Activated CD8-positive, alpha-beta T cell treated with anti-CD3 and anti-CD28 coated beads for 36 hours (primary cell): ENCODE data around the gene MYDGF. TPM values are rescaled to one million over a fixed set of nuclear protein-coding genes. Genes with fewer than 3 reads are reported as not detected.

Source experiments
- ATAC-seq: fragments of 200-7000 bp; cut with Tn5 transposase; one replicate; pipeline ENCODE4 v1.10.0; 2021; ENCODE audit warnings: mild to moderate bottlenecking, moderate library complexity
- CTCF ChIA-PET: fragments of 350-600 bp; sonication (Branson Sonifier 250); formaldehyde crosslinking; loops from one replicate; lab custom pipeline; 2021; ENCODE audit warnings: antibody characterized with exemption; lab: Charles Lee
- POLR2A ChIA-PET: fragments of 350-600 bp; sonication (Branson Sonifier 250); formaldehyde crosslinking; loops from one replicate; lab custom pipeline; 2021; ENCODE audit warnings: antibody characterized with exemption; lab: Charles Lee
- DNase-seq: peaks from one replicate; pipeline ENCODE4 v3.0.0-alpha.2; 2020
- H3K27ac Mint-ChIP-seq: one replicate; pipeline ENCODE4 v1.8.0; 2021; ENCODE audit warnings: mild to moderate bottlenecking, mixed read lengths
- H3K27me3 Mint-ChIP-seq: one replicate; pipeline ENCODE4 v1.8.0; 2021; ENCODE audit warnings: mixed read lengths
- H3K36me3 Mint-ChIP-seq: one replicate; pipeline ENCODE4 v1.8.0; 2021; ENCODE audit warnings: low read depth, mixed read lengths
- H3K4me1 Mint-ChIP-seq: one replicate; pipeline ENCODE4 v1.8.0; 2021; ENCODE audit warnings: low read depth, mixed read lengths
- H3K4me3 Mint-ChIP-seq: one replicate; pipeline ENCODE4 v1.8.0; 2021; ENCODE audit warnings: mild to moderate bottlenecking, moderate library complexity, mixed read lengths
- H3K9me3 Mint-ChIP-seq: one replicate; pipeline ENCODE4 v1.8.0; 2021; ENCODE audit warnings: mixed read lengths
- CTCF ChIP-seq: fragments of 200-600 bp; IDR thresholded peaks from one replicate; pipeline ENCODE4 v1.8.0; 2022; ENCODE audit warnings: antibody characterized with exemption, mild to moderate bottlenecking
- intact Hi-C: fragments of 100-400 bp; cut with micrococcal nuclease; formaldehyde crosslinking; loops from one replicate; pipeline ENCODE4 v1.10.0; 2022
- total RNA-seq, 2 experiments: library from RNA; stranded (reverse); gene quantifications; one replicate each; pipeline ENCODE4 v1.2.3, GENCODE V29; 2021

MYDGF gene
- total RNA-seq, 2 experiments from 2014 or later = 58.3 to 62.1 TPM

DNA sequence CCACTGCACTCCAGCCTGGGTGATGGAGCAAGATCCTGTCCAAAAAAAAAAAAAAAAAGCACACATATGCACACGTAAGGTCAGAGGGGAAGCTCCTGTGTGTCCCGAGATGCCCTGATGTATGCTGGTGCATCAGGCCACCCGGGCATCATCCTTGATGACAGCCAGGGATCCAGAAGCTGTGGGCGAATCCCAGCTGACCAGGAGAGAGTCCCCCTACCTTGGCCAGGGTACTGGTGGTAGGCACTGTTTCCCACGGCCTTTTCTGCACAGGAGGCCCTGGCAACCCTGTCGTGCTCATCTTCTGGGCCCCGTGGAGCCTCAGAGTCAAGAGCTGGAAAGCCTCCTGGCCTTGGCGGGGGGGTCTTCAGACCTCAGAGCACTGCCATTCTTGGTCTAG is 14.0 kb downstream of the MYDGF start:
- intact Hi-C loops = no loop called here
- no peak overlapping the region for H3K27ac Mint-ChIP-seq
- peaks cover 25% of the 10 kb centered on the region for H3K36me3 Mint-ChIP-seq
- peaks cover under 1% of the 10 kb centered on the region for H3K4me1 Mint-ChIP-seq
- no peaks in the 10 kb centered on the region for H3K9me3 Mint-ChIP-seq
- DNase-seq (no peak), ATAC-seq (no peak)
- H3K27me3 Mint-ChIP-seq = no peaks in the 10 kb centered on the region
- H3K4me3 Mint-ChIP-seq = no peak overlapping the region
- ChIA-PET POLR2A (interaction anchor here (1.6 kb wide), 1 partner anchor 8 kb away, joined by 5 read pairs; no protein-coding TSS in a partner anchor), CTCF (interaction anchor here (2.1 kb wide), 1 partner anchor 20 kb away, joined by 6 read pairs; no protein-coding TSS in a partner anchor)
- no peak for TF ChIP-seq CTCF

DNA sequence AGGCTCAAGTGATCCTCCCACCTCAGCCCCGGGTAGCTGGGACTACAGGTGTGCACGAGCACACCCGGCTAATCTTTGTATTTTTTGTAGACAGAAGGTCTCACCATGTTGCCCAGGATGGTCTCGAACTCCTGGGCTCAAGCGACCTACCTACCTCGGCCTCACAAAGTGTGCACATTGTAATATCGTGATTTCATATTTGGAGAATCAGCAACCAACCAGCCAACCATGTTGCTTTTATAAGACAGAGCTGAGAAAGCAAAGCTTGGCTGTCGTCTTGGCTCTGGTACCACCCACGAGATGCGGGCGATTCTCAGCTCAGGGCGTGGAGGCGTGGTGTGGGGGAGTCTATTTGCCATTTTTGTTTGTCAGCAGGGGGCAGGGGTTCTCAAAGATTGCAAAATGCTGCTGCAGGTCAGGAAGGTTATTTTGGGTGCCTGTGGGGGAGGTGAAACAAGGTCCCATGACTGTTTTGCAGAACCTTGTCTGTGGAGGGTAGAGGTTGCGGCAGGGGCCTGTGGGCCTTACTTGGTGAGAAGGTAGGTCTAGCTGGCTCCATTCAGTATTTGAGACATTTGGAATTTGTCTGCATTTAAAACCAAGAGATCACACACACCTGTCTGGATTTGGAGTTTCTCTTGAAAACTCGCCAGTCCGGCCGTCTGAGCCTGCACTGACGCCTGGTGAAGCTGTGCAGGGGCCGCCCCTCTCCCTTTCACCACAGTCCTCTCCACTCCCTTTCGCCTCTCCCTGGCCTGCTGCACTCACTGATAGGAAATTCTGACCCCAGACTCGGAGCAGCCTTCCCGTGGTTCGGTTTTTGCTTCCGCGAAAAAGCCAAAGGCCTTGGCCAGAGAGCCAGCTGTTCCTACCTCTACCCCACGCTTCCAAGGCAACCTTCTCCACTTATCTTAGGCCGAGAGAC is 15.4 kb downstream of the MYDGF start:
- no peak overlapping the region for H3K4me3 Mint-ChIP-seq
- H3K9me3 Mint-ChIP-seq = no peaks in the 10 kb centered on the region
- CTCF ChIA-PET = interaction anchor here (0.6 to 2.1 kb wide), 2 partner anchors 18 to 61 kb away, joined by 3 to 6 read pairs; no protein-coding TSS in a partner anchor
- no peak for DNase-seq
- no peaks in the 10 kb centered on the region for H3K27me3 Mint-ChIP-seq
- intact Hi-C loops = no loop called here
- POLR2A ChIA-PET = interaction anchor here (0.9 to 1.6 kb wide), 4 partner anchors 10 to 669 kb away, joined by 3 to 5 read pairs (median 3); partner anchors contain the start of genes EEF2 and PLIN3
- peaks cover 21% of the 10 kb centered on the region for H3K36me3 Mint-ChIP-seq
- no peak for TF ChIP-seq CTCF
- H3K27ac Mint-ChIP-seq = peak overlapping the region; percentile 39
- no peak for ATAC-seq
- no peaks in the 10 kb centered on the region for H3K4me1 Mint-ChIP-seq

DNA sequence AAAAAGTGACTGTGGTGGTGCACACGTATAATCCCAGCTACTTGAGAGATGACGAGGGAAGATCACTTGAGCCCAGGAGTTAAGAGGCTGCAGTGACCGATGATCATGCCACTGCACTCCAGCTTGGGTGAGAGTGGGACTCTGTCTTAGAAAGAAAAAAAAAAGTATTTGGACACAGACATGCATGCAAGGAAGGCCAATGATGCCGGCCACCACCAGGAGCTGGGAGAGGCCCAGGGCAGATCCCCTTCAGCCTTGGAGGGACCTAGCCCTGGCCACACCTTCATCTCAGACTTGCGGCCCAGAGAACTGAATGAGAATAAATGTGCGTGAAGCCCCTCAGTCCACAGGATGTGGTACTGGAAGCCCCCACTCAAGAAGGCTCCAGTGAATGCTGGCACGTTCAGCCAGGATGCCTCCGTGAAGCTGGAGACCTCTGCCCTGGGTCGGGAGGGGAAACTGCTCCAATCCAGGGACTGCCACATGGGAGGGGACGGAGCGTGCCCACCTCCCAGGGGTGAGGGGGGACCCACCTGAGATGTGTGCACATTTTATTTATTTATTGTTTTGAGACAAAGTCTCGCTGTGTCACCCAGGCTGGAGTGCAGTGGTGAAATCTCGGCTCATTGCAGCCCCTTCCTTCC is 16.2 kb downstream of the MYDGF start:
- POLR2A ChIA-PET = interaction anchor here (0.9 kb wide), 2 partner anchors 14 to 214 kb away, joined by 3 read pairs; partner anchors contain the start of gene PLIN3

GRCh38 chr19:4652075-4652474 is 18.1 kb downstream of the MYDGF start:
- no peak for DNase-seq
- no peaks in the 10 kb centered on the region for H3K9me3 Mint-ChIP-seq
- no peak for ATAC-seq
- no peak overlapping the region for H3K4me3 Mint-ChIP-seq
- CTCF ChIA-PET = no interaction called here
- H3K36me3 Mint-ChIP-seq = peaks cover 9% of the 10 kb centered on the region
- no peak overlapping the region for H3K27ac Mint-ChIP-seq
- POLR2A ChIA-PET = no interaction called here
- intact Hi-C loops = no loop called here
- no peaks in the 10 kb centered on the region for H3K4me1 Mint-ChIP-seq
- TF ChIP-seq CTCF = no peak
- H3K27me3 Mint-ChIP-seq = no peaks in the 10 kb centered on the region

More for the DNA sequence above, 16.2 kb downstream of the MYDGF start:
- Mint-ChIP-seq H3K36me3 (peaks cover 17% of the 10 kb centered on the region), H3K27ac (no peak overlapping the region), H3K4me1 (no peaks in the 10 kb centered on the region), H3K27me3 (no peaks in the 10 kb centered on the region), H3K4me3 (no peak overlapping the region), H3K9me3 (no peaks in the 10 kb centered on the region)
- CTCF ChIA-PET = interaction anchor here (0.6 to 2.1 kb wide), 2 partner anchors 17 to 60 kb away, joined by 3 to 6 read pairs; no protein-coding TSS in a partner anchor
- intact Hi-C loops = no loop called here
- DNase-seq = no peak
- ATAC-seq = no peak
- TF ChIP-seq CTCF = no peak
